Dermis blood vessel endothelial cell (primary cell): ENCODE results near the gene RABL6. TPM values are rescaled to one million over a fixed set of nuclear protein-coding genes. Genes with fewer than 3 reads are reported as not detected.
"Not testable (repeated sequence)": the region's sequence is repeated elsewhere in the genome, so short reads cannot be mapped to it uniquely, and the experiment has no call there.

Source experiments
- DNase-seq: peaks from one replicate; pipeline ENCODE4 v3.0.0; 2010
- total RNA-seq: library from RNA; depleted of rRNA; stranded (reverse); fragments of >200 nt; gene quantifications from 2 replicates; pipeline ENCODE4 v1.2.3, GENCODE V29; 2014

RABL6 gene
- total RNA-seq, 1 donor from 2014 or later: 69.1 TPM

DNA sequence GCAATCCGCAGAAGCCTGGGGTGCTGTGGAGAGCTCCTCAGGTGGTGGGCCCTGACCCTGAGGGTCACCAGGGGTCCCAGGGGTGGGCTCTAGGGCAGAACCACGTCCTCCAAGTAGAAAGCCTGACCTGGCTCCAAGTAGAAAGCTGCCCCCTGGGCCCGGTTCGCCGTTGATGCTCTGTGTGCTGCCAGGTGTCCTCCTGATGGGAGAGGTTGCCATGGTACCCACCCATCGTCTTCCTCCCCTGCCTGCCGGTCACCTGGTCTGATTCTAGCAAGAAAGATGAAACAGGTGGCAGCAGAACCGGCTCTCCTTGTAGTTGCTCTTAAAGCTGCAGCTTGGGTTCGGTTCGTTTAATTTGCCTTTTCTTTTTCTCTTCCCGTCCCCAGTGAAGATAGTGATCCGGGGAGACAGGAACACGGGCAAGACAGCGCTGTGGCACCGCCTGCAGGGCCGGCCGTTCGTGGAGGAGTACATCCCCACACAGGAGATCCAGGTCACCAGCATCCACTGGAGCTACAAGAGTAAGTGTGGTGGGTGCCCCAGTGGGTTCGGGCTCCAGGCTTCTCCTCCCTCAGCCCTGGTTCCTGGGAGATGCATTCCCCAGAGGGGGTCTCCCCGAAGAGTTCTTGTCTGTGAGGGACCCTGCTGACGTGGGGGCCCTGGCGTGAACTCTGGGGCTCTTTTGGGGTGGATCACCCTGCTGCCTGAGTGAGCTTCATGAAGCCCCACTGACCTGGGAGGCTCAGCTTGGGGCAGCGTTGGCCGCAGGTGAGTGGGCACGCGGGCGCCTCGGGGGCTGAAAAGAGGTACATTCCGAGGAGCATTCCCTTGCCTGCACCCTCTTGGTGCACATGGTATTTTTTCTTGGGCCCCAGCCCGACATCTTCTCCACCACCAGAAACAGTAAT lies 15.6 kb downstream of the RABL6 start:
- DNase-seq: no peak

DNA sequence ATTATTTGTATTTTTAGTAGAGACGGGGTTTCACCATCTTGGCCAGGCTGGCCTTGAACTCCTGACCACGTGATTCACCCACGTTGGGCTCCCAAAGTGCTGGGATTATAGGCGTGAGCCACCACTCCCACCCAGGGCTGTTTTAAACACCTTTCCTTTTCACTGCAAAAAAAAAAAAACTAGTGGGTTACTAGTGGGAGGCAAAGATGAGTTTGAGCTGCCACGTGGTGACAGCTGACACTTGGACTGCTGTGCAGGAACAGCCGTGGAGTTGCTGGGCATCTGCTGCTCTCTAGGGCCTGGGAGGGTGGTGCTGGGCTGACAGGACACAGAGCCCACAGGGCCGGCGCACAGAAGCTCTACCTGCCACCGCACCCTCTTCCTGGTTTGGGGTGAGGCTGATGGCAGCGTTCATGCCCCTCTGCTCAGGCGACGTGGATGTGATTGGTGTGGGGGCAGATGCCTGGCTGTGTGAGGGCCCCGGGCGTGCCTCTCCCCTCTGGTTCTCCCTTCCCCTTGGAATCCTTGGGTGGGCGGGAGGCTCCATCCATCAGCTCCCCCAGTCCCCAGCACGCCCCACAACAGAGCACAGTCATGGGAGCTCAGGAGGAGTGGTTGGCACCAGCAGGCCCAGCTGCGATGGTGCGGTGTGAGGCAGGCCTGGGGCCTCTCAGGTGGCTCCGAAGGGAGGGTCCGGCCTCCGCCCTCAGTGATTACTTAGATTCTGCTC lies 16.9 kb downstream of the RABL6 start:
- no peak for DNase-seq

GRCh38 chr9:136825295-136826187 lies 17.8 kb downstream of the RABL6 start:
- DNase-seq: no peak

DNA sequence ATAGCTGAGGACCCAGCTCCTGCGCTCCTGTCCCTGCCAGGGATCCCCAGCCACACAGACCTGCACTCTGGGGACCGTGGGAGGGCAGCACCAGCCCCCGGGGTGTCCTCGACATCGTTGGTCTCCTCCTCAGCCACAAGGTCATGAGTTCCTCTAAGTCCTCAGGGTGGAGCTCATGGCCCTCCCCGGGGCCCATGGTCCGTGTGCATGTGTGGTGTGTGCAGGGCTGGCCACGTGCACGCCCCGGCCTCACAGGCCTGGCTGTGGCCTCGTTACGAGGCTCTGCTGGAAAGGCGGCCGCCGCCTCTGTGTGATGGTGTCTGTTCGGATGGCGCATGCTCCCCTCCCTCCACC lies 18.4 kb downstream of the RABL6 start:
- DNase-seq: no peak

DNA sequence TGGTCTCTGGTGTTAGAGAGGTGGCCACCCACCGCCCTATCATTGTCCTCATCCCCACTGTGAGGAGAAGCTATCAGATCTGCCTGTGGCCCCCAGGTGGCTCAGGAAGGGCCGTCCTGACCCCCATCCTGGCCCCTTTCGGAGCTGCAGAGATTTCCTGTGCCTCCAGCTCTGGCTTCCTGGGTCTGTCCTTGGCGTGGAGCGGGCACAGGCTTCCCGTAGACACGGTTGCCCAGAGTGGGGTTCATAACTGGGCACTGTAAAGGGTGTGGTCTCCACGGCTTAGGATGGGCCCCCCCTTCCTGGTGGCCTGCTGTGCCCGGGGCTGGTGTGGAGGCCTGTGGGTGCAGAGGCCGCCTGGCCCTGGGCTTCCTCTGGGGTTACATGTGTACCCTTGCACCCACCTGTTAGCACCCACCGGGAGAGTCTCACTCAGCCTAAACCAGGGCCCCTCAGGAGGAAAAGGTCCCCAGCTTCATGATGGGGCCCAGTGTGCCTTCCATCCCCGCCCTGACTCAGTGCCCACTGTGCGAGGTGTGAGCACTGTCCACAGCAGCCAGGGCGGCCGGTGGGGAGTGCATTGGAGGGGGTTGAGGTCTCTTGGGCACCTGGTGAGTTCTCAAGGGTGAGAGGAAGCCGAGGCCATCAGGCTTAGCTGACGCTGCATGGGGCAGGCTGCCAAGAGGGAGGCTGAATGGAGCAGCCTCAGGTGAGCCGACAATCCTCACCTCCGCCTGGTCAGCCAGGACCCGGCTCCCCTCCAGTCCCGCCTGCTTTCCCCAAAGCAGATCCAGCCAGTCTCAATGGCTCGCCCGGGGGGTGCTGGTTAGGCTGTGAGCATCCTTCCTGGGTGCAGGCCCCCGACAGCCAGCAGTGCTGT lies 19.2 kb downstream of the RABL6 start:
- no peak for DNase-seq

DNA sequence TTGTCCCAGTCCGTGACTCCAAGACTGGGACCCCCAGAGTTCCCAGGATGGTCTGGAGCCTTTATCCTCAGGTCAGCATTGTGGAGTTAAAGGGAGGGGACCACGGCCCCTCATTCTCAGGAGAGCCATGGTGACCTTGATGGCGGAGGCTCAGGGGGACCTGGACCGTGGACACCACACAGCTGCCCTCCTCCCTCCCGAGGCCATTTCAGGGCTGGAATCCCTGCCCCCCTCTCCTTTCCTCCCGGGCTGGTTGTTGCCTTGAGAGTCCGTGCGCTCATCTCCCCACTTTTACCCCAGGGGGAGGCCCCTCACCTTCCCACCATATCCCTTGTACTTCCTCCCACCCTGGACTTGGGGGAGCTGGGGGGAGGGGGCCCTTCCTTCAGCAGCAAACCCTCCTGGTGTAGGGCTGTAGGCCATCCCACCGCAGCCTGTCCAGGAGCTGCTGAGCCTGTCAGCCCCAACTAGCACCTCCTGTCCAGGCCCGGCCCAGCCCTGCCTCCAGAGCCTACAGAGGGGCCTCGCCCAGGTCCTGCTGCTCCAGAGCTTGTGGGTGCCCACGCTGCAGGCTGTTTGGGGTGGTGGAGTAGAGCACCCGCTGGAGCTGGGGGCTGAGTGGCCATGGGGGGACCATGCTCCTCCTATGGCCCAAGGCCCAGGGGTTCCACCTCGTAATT lies 20.2 kb downstream of the RABL6 start:
- DNase-seq: no peak

DNA sequence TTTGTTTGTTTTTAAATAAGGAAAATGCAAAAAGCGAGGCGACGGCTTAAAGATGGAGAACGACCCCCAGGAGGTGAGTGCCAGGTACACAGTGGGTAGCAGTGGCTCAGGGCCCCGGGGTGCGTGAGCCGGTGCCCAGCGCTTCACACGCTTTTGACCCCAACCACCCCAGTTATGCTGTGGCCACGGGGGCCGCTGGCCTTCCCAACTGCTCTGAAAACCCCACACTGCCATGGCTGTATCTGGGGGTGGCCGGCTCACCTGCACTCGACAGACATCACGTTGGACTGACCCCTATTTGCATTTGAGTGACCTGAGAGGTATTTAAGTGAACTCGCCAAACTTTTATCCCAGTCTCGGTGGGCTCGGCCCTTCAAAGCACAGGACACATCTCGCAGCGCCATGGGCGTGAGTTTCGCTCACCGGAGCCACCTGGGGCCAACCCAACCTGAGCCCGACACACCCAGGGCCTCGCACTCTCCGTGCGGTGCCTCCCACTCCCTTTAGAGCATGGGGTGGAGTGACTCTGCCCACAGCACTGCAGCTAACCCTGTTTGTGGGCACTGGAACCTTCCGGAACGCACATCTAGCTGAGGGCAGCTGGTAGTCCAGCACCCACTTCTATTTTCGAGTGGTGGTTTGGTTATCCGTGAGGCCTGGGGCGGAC lies 20.9 kb downstream of the RABL6 start:
- DNase-seq: no peak

GRCh38 chr9:136829412-136829811 lies 21.7 kb downstream of the RABL6 start:
- no peak for DNase-seq

DNA sequence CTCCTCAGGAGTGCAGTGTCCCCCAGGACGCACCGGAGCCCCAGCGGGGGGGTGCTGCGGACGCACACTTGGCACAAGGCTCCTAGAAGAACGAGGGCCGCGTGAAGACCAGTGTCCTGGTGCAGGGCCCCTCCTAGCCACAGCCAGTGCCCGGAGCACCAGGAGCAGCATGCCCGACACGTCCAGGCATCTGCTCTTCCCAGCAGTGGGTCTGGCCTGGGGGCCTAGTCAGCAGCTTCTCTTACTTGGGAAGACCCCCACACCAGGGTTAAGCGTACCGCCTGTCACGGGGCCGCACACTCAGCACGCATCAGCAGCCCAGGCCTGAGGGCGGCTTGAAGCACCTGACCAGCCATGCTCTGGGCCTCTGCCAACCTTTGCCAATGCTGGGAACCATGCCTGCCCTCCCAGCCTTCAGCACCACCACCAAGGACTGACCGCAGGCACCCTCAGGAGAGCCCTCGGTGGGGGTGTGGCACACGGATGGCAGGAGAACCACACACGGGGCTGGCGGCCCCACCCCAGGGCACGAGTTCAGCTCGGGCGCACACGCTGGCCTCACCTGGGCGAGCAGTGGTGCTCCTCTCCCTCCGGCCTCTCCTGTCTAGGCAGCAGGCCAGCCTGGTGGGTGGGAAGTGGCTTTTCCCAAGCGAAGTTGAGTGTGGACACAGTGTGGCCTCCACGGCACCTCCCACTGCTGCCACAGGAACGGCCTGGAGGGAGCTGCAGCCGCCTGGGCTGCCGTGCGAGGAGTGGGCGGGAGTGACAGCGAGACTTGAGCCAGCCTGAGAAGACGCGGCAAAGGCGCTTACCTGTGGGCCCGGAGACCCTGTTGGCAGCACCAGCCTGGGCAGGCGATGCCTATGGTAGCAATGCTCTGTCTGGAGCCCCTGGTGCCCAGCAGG lies 22.5 kb downstream of the RABL6 start:
- DNase-seq: no peak

- no peak for DNase-seq
Observed at GRCh38 chr9:136831002-136831719, 23.4 kb downstream of the RABL6 start.

- DNase-seq: no peak
Observed at GRCh38 chr9:136831720-136832104, 24.0 kb downstream of the RABL6 start.

DNA sequence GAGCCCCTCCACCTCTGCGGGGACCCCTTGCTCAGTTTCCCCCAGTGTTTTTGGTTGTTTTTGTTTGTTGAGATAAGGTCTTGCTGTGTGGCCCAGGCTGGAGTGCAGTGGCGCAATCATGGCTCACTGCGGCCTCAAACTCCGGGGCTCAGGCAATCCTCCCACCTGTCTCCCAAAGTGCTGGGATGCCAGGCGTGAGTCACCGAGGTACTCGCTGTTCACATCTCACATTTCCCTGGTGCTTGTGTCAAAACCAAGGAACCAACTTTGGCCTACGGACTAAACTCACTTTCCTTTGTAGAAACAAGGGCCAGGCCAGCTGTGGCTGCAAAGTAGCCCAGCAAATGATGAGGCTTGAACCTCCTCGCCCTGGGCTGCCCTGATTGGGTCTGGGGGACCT lies 24.8 kb downstream of the RABL6 start:
- no peak for DNase-seq

- not testable (repeated sequence) for DNase-seq
Observed at GRCh38 chr9:136833381-136834048, 25.8 kb downstream of the RABL6 start.

DNA sequence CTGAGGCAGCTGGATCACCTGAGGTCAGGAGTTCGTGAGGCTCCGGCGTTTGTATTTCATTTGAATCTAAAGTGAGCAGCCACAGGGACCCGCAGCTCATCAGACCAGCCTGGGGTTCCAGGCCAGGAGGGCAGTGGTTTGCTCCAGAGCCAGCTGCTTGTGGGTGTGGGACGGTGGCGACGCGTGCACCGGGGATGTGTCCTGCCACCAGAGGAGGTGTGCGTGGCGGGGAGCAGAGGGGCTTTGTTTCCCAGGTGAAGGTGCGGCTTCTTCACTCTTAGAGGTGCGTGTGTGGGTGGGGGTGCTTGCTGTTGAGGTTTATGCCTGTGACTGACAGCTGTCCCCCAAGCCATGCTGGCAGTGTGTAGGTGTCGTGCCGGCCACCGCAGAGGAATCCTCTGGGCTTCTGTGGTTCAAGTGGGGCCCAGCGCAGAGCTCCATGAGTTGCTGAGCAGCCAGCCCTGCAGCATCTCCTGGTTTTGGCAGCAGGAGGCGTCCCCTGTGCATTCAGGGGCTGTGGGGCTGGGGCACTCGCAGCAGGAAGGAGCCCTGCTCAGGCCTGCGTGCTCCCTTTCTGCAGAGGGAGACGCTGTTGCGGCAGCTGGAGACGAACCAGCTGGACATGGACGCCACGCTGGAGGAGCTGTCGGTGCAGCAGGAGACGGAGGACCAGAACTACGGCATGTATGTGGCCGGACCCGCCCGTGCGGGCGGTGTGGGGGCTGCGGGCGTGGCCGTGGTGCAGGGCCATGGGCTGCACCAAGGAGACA lies 27.6 kb downstream of the RABL6 start:
- DNase-seq: no peak

DNA sequence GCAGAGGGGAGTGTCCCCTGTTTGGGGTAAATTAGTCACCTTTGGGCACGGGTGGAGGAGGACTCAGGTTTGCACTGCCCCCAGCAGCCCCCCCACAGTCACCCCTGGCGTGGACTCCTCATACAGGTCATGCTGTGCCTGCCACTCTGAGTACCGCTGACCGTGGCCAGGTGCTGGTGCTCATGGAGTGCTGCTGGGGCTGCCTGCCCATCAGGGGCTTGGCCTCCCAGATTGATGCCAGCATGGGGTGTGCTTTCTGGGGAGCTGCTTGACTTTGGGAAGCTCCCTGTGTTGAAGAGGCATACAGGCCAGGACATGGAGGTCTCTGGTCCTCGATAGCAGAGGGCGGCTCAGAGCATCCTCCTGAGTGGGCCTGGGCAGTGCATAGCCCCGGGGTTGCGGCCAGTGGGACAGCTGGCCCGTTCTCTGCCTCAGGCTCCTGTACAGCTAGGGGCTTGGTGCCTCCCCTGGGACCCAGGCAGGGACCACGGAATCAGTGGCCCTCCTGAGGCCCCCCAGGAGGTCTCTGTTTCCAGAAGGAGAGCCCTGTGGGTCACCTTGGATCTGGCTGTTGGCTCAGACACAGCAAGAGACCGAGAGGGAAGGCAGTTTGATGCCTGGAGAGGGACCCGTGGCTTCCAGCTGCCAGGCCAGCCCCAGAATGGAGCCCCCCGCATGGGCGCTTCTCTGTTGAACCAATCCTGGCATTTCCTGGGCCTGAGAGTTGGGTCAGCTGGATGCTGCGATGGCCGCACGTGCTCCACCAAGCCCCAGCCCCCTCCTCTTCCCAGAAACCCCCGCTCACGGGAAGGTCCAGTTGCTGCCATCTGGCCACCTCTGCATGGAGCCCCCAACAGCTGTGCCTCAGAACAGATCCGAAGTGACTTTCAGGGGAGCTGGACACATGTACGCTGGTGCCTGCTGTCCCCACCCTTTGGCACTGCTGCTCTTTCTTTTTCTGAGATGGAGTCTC lies 28.5 kb downstream of the RABL6 start:
- DNase-seq: no peak

DNA sequence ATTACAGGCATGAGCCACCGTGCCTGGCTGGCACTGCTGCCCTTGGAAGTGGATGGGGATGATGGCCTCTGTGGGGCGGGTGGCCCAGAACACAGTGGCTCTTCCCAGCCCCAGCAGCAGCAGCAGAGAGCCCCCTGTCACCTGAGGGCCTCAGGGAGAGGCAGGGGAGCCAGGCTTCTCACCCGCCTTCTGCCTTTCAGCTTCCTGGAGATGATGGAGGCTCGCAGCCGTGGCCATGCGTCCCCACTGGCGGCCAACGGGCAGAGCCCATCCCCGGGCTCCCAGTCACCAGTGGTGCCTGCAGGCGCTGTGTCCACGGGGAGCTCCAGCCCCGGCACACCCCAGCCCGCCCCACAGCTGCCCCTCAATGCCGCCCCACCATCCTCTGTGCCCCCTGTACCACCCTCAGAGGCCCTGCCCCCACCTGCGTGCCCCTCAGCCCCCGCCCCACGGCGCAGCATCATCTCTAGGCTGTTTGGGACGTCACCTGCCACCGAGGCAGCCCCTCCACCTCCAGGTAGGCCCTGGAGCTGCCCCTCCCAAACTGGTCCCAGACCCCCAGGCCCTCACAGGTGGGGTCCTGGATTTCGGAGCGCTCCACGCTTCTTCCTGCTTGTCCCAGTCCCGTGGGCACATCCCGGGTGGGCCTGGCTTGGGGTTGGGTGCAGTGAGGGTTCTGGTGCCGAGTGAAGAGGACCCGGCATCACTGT lies 29.6 kb downstream of the RABL6 start:
- DNase-seq: no peak
